HPDE6-E6E7 (cell line): ENCODE measurements around the gene SIRPA.

ENCODE experiments used
- DNase-seq: peaks from one replicate; pipeline ENCODE4 v3.0.0; 2011; ENCODE audit warnings: missing footprints; ENCODE audit errors: extremely low spot score

SIRPA gene

DNA sequence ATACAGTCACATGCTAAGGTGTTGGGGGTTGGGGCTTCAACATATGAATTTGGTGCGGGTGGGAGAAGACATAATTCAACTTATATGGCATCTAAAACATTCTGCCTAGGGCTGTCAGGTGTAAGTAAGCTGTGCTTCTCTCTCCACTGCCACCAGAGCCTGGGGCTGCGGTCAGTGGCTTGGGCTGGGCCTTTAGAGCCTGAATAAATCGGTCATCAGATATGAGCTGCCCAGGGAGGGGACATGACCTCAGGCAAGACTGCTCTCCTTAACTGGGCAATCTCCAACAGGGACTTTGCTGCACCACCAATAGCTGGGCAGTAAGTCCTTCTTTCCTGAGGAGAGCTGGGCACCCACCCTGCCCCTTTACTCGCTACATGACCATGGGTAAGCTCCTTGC, 24.9 kb upstream of the SIRPA start:
- DNase-seq, result no peak

DNA sequence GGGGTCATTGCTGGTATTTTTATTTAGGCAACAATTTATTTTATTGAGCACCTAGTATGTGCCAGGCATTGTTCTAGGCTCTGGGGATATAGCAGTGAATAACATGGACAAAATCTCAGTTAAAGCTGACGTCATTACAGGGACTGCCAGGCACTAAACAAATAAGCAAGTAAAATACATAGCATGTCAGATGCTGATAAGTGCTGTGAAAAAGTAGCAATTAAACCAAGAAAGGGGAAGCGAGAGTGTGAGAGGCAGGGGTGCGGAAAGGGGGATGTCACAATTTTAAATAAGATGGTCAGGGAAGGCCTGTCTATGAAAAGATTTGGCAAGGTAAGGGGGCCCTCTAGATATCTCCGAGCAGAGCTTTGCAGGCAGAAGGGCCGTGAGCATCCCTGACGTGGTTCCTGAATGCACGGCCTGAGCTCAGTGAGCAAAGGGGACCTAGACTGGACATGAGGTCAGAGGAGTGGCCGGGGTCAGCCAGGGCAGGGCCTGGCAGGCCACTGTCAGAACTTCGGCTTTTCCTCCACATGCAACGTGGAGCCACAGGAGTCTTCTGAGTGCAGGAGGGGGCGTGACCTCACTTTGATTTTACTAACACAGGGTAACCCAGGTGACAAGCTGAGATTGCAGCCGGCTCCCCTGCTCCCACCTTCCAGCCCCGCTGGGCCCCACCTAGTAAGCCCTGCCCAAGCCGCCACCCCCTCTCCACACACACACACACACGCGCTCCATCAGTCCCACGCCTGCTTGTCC, 24.2 kb upstream of the SIRPA start:
- no peak for DNase-seq

GRCh38 chr20:1871807-1872458, 23.3 kb upstream of the SIRPA start:
- no peak for DNase-seq

DNA sequence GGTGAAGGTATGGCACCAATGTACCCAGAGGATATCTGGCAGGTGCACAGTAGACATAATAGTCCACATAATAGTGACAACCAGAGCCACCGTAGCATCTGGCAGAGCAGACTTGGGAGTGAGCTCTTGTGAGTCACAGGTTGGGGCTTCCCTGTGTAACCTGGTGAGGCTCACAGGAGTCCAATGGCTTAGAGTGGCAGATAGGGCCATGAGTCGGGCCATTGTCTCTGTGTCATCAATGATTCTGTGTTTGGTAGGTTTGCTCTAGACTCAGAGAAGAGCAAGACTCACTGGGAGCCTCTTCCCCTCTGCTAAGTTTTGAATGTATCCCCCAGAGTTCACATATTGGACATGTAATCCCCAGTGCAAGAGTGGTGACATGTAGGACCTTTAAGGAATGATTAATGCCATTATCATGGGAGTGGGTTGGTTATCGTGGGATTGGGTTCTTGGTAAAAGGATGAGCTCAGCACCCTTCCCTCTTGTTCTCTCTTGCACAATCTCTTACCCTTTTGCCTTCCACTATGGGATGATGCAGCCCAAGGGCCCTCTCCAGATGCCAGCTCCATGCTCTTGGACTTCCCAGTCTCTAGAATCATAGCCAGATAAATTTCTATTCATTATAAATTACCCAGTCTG, 22.6 kb upstream of the SIRPA start:
- DNase-seq, result no peak

DNA sequence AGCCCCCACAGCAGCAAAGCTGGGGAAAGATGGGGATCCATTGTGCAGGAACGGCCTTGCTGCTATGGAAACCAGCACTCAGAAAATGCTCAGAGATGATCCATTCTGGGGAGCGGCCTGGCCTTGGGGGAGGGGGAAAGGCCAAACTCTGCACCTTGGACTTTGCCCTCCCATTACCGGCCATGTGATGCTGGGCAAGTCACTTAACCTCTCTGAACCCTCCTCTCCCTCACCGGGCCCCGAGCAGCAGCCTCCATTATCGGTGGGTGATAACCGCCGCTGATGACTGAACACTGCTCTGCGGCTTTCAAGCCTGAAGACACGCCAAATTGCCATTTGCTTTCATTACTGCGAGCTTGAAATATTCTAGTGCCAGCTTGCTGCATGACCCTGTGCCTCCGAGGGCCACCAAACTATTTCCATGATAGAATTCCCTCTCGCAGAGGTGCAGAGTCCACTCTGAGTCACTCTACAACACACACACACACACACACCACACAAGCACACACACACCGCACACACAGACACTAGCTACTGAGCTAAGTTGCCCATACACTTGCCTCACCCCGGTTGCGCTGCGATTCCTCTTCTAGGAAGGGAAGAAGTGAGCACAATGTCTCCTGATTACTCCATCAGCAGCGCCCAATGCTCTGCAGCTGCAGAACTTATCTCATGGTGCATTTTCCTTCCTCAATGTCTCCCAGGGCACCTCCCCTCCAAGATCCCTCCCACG, 20.6 kb upstream of the SIRPA start:
- no peak for DNase-seq

DNA sequence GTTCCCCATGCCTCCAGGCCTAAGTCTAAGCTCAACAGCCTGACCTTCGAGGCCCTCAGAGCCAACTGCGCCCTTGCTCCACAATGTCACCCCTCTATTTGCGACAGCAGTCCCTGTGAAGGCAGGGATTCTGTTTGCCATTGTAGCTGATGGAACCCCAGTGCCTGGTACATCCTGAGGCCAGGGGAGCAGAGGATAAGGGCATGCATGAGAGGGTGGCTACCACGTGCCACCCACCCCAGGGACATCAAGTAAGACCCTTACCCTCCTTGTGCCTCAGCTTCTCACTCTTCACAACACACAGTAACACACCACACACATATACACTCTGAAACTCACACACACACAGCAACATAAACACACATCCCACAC, 20.0 kb upstream of the SIRPA start:
- DNase-seq, result no peak

GRCh38 chr20:1875762-1876161, 19.4 kb upstream of the SIRPA start:
- DNase-seq, result no peak

GRCh38 chr20:1876217-1876921, 18.8 kb upstream of the SIRPA start:
- no peak for DNase-seq

DNA sequence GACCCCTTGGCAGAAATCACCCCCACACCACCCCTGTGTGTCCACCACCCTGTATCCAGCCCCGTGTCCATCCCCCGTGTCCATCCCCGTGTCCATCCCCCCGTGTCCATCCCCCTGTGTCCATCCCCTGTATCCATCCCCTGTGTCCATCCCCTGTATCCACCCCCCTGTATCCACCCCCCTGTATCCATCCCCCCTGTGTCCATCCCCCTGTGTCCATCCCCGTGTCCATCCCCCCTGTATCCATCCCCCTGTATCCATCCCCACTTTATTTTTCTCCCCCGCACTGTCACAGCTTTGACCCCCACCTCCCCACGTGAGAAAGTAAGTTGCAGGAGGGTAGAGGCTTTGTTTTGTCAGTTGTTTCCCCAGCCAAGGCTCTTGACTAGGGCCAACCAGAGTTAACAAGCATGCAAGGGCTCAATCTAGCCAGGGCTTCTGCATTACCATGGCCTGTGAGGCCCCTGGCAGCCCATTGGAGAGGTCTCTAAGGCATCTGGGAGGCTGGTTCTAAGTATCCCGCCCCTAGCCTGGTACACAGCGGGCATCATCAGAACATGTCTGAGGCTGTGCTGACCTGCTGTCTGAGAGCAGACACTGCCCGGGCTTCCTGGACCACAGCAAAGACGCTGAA, 18.1 kb upstream of the SIRPA start:
- DNase-seq, result peak; percentile 100

GRCh38 chr20:1877609-1878200, 17.5 kb upstream of the SIRPA start:
- no peak for DNase-seq

GRCh38 chr20:1879369-1879768, 15.8 kb upstream of the SIRPA start:
- DNase-seq, result no peak

DNA sequence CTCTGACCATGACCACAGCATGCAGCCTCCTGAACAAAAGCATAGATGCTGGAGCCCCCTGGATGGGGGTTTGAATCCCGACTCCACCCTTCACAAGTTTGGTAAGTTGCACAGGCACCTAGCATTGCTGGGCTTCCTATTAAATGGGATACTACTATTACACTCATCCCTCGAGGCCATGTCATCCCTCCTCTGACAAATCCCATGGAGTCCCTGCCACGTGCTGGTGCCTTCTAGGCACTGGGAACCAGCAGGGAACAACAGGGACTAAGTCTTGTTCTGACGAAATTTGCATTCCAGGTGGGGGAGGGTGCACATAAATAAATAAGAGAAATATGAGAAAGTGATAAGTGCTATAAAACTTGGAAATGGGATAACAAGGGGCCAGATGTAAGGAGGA, 15.3 kb upstream of the SIRPA start:
- no peak for DNase-seq

GRCh38 chr20:1880529-1881239, 14.5 kb upstream of the SIRPA start:
- no peak for DNase-seq

DNA sequence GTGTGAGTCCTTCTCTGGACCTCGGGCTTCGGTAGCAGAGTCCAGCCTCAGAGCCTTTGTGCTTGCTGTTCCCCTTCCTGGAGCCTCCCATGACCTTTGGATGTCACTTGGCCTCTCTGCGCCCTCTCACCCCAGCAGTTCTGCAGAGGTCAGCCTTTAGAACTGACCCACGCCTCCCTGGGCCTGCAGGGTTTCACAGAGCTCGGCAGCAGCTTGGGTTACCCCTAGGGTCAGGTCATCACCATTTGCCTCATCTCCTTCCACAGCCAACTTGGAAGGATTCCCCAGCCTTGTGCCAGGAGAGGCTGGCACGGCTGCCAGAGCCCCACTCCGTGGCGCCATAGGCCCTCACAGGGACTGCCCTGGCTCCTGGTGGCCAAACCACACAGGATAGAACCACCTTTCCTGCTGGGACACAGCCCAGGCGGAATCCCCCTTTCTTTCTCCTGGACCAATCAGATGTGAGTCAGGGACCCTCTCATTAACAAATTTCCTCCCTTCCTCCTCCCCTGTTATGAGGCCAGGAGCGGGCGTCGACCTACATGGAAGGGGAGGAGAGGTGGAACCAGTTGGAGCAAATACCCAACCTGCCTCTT, 13.9 kb upstream of the SIRPA start:
- no peak for DNase-seq

GRCh38 chr20:1882026-1882425, 13.2 kb upstream of the SIRPA start:
- no peak for DNase-seq

GRCh38 chr20:1883986-1884385, 11.2 kb upstream of the SIRPA start:
- DNase-seq, result no peak

- no peak for DNase-seq
Observed at GRCh38 chr20:1885254-1885653, 10.0 kb upstream of the SIRPA start.

DNA sequence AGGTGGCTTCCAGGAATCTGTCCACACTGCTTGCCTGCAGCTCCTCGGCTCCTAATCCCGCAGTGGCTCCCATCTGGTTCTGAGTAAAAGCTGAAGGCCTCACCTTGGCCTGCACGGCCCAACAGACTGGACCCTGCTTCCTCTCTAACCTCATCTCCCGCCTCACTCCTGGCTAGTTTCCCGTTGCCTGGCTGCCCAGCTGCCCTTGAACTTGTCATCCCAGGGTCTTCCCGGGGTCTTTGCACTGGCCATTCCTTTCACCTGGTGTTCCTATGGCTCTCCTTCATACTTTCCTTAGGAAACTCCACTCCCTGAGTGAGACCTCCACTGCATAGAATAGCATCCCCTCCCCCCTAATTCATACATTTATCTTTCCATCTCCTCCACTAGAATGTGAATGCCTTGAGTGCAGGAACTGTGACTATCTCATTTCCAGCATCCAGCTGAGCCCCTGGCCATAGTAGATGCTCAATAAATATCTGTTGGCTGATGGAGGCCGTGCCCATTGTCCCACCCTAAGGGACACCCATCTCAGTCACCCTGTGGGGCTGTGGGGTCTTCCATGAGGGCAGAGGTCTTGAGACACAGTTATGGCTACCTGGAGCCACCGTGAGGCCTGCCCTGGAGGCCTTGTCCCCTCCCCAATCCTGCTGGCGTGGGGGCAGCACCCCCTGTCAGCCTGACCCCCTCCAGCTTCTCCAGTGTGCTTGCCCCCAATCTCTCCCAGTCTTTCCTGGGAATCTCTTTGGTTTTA, 9.1 kb upstream of the SIRPA start:
- DNase-seq, result no peak

DNA sequence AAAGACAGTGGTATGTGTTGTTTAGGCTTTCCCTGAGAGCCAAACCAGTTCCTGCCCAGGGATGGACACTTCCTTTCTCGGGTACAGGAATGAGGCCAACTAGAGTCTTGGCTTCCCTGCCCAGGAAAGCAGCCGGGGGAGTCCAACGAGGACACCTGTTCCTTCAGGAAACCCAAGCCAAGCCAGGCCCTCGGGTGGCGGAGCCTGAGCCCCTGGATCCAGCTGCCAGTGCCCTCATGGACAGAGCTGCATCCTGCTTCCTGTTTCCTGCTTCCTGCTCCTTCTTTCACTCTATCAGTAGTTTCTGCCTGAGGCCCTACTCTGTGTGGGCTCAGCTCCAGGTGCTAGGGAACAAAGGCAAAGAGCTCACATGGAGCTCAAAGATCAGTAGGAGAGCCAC, 7.9 kb upstream of the SIRPA start:
- DNase-seq, result no peak
